Endodermal cell (in vitro differentiated cells): ENCODE results near the gene CCDC69. TPM values are rescaled to one million over a fixed set of nuclear protein-coding genes. Genes with fewer than 3 reads are reported as not detected.

Experiments used
- DNase-seq: peaks from one replicate; pipeline ENCODE4 v3.0.0-alpha.2; 2017
- H3K27ac ChIP-seq: 2 replicates; pipeline ENCODE4 v1.5.1; 2013; ENCODE audit warnings: mild to moderate bottlenecking, low read depth, low read length, moderate library complexity
- H3K27me3 ChIP-seq: 2 replicates; pipeline ENCODE4 v1.6.1; 2013; ENCODE audit warnings: mild to moderate bottlenecking, low read length, moderate library complexity; ENCODE audit not compliant: insufficient read depth, control insufficient read depth, poor library complexity, severe bottlenecking
- H3K36me3 ChIP-seq: 2 replicates; pipeline ENCODE4 v1.7.0; 2013; ENCODE audit warnings: mild to moderate bottlenecking, low read length, moderate library complexity; ENCODE audit not compliant: control insufficient read depth, insufficient read depth
- H3K4me1 ChIP-seq: one replicate; pipeline ENCODE4 v1.7.0; 2013; ENCODE audit warnings: low read length; ENCODE audit not compliant: control insufficient read depth, insufficient read depth
- H3K4me3 ChIP-seq: 2 replicates; pipeline ENCODE4 v1.5.1; 2013; ENCODE audit warnings: mild to moderate bottlenecking, low read length, moderate library complexity
- H3K9ac ChIP-seq: 2 replicates; pipeline ENCODE4 v1.6.1; 2013; ENCODE audit warnings: mild to moderate bottlenecking, low read length, moderate library complexity; ENCODE audit not compliant: poor library complexity, severe bottlenecking; ENCODE audit errors: extremely low read depth
- H3K9me3 ChIP-seq: 2 replicates; pipeline ENCODE4 v1.6.1; 2013; ENCODE audit warnings: mild to moderate bottlenecking, low read length, moderate library complexity; ENCODE audit not compliant: control insufficient read depth
- H3K27ac Mint-ChIP-seq: 2 replicates; pipeline ENCODE4 v1.8.0; 2020; ENCODE audit warnings: mixed read lengths
- H3K27me3 Mint-ChIP-seq: 2 replicates; pipeline ENCODE4 v1.8.0; 2021; ENCODE audit warnings: mild to moderate bottlenecking, mixed read lengths; ENCODE audit not compliant: insufficient read depth
- H3K36me3 Mint-ChIP-seq: 2 replicates; pipeline ENCODE4 v1.8.0; 2020; ENCODE audit warnings: low read depth, mixed read lengths
- H3K4me1 Mint-ChIP-seq: 2 replicates; pipeline ENCODE4 v1.8.0; 2020; ENCODE audit warnings: mixed read lengths
- H3K4me3 Mint-ChIP-seq: 2 replicates; pipeline ENCODE4 v1.8.0; 2020; ENCODE audit warnings: mild to moderate bottlenecking, moderate library complexity, mixed read lengths
- H3K9me3 Mint-ChIP-seq: 2 replicates; pipeline ENCODE4 v1.8.0; 2020; ENCODE audit warnings: mild to moderate bottlenecking, mixed read lengths
- WGBS, 2 experiments: methylation state at CpG; one replicate each; pipeline versions ENCODE4 v1.1.5 to v1.1.7; 2013; ENCODE audit warnings: missing lambda C conversion rate in 2 of 2, mixed read lengths in 1 of 2; ENCODE audit not compliant: insufficient coverage in 1 of 2, insufficient read length in 1 of 2; 5-methylcytosine and 5-hydroxymethylcytosine counted together
- total RNA-seq, 2 donors: library from RNA; stranded (reverse); fragmentation: NEBNext Ultra II Directional in 1 of 2; extraction: Animal tissue kit (Norgen Biotek cat#: 25700) in 1 of 2; gene quantifications; 2 replicates in 1 of 2; 3 replicates in 1 of 2; pipeline ENCODE4 v1.2.1, GENCODE V29; 2021
- TF ChIP-seq, protein P1 (sequence below): fragments of 200-600 bp; sonication (generic); conservative IDR thresholded peaks from 2 replicates; pipeline ENCODE4 v1.5.0; 2021; ENCODE audit warnings: antibody characterized with exemption, mild to moderate bottlenecking

CCDC69 gene
- total RNA-seq, 2 donors from 2014 or later = 4.4 to 6.4 TPM

DNA sequence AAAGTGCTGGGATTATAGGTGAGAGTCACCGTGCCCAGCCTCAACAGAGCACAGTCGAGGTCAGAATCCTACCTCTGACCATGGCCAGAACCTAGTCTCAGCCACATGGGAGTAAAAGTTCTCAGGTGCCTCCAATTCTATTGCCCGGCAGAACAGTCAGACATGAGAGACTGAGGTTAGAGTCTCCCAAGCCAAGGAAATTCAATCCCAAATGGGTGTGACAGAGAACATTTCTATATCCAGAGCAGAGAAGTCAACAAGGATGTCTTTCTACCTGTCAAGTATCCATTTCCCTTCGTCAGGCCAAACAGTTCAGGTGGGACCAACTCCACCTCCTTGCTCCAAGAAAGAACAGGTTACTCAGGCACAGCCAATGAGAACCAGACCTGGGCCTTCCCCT, 76.9 kb downstream of the CCDC69 start:
- Histone ChIP-seq H3K27ac (no peak overlapping the region), H3K4me3 (no peak overlapping the region), H3K27me3 (no peaks in the 10 kb centered on the region), H3K4me1 (peaks cover 28% of the 10 kb centered on the region), H3K36me3 (peaks cover 88% of the 10 kb centered on the region), H3K9ac (no peak overlapping the region), H3K9me3 (no peaks in the 10 kb centered on the region)
- H3K4me1 Mint-ChIP-seq = peaks cover 37% of the 10 kb centered on the region
- DNase-seq = no peak
- WGBS, 2 experiments = 90 to 92% methylated on average over 3 to 4 of the region's 4 CpGs
- TF ChIP-seq, protein P1, sequence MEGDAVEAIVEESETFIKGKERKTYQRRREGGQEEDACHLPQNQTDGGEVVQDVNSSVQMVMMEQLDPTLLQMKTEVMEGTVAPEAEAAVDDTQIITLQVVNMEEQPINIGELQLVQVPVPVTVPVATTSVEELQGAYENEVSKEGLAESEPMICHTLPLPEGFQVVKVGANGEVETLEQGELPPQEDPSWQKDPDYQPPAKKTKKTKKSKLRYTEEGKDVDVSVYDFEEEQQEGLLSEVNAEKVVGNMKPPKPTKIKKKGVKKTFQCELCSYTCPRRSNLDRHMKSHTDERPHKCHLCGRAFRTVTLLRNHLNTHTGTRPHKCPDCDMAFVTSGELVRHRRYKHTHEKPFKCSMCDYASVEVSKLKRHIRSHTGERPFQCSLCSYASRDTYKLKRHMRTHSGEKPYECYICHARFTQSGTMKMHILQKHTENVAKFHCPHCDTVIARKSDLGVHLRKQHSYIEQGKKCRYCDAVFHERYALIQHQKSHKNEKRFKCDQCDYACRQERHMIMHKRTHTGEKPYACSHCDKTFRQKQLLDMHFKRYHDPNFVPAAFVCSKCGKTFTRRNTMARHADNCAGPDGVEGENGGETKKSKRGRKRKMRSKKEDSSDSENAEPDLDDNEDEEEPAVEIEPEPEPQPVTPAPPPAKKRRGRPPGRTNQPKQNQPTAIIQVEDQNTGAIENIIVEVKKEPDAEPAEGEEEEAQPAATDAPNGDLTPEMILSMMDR = no peak
- no peak overlapping the region for H3K4me3 Mint-ChIP-seq
- H3K27me3 Mint-ChIP-seq = no peaks in the 10 kb centered on the region
- peaks cover 37% of the 10 kb centered on the region for H3K36me3 Mint-ChIP-seq
- H3K27ac Mint-ChIP-seq = no peak overlapping the region
- no peaks in the 10 kb centered on the region for H3K9me3 Mint-ChIP-seq

DNA sequence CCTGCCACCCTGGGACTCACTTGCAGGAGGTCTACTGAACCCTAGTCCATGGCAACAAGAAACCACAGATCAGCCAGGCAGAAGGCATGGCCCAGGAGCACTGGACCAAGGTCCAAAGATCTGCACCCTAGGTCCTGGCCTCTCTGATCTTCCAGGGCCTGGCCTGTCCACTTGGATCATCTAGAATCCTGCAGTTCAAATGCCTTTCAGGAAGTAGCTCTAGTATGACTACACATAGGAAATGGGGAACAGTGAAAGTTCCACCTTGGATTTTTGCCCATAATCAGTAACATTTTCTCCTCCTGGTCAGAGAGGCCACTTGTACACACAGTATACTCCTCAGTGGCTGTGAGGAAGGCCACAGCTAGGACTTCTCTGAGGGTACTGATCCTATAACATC, 77.8 kb downstream of the CCDC69 start:
- H3K27ac ChIP-seq = no peak overlapping the region
- H3K9me3 ChIP-seq = no peaks in the 10 kb centered on the region
- DNase-seq = no peak
- TF ChIP-seq, protein P1 = no peak
- no peak overlapping the region for H3K4me3 ChIP-seq
- peaks cover 86% of the 10 kb centered on the region for H3K36me3 ChIP-seq
- peaks cover 20% of the 10 kb centered on the region for H3K4me1 ChIP-seq
- Mint-ChIP-seq H3K27ac (peak overlapping the region; percentile 55), H3K9me3 (no peaks in the 10 kb centered on the region), H3K4me1 (peaks cover 34% of the 10 kb centered on the region), H3K4me3 (no peak overlapping the region), H3K36me3 (peaks cover 43% of the 10 kb centered on the region), H3K27me3 (no peaks in the 10 kb centered on the region)
- H3K27me3 ChIP-seq = no peaks in the 10 kb centered on the region
- no peak overlapping the region for H3K9ac ChIP-seq

DNA sequence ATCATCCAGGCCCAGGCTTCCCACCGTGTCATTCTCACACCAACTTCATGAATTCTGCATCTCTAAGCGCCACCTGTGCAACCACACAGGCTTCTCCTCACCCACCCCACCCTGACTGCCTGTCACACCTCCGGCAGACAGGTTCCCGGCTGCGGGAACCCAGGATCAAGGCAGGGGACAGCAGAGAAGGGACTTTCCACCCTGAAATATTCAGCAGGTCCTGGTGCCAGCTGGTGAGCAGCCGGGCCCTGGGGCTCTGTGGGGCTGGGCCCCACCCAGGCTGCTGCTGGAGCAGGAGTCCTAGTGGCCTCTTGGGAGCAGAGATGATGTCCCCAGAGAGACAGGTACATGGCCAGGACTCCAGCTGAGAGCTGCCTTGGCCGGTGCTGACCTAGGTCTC, 79.0 kb downstream of the CCDC69 start:
- WGBS, 2 experiments = 93 to 95% methylated on average over 6 to 7 of the region's 7 CpGs
- Histone ChIP-seq H3K27ac (no peak overlapping the region), H3K4me3 (no peak overlapping the region), H3K9me3 (no peaks in the 10 kb centered on the region), H3K4me1 (peaks cover 10% of the 10 kb centered on the region), H3K27me3 (no peaks in the 10 kb centered on the region), H3K36me3 (peaks cover 86% of the 10 kb centered on the region), H3K9ac (no peak overlapping the region)
- Mint-ChIP-seq H3K27me3 (no peaks in the 10 kb centered on the region), H3K4me3 (no peak overlapping the region), H3K27ac (no peak overlapping the region), H3K9me3 (no peaks in the 10 kb centered on the region), H3K36me3 (peaks cover 43% of the 10 kb centered on the region), H3K4me1 (peaks cover 22% of the 10 kb centered on the region)
- DNase-seq = no peak
- TF ChIP-seq, protein P1 = no peak
